Measurements from ENCODE around the gene IKZF5.

DNA sequence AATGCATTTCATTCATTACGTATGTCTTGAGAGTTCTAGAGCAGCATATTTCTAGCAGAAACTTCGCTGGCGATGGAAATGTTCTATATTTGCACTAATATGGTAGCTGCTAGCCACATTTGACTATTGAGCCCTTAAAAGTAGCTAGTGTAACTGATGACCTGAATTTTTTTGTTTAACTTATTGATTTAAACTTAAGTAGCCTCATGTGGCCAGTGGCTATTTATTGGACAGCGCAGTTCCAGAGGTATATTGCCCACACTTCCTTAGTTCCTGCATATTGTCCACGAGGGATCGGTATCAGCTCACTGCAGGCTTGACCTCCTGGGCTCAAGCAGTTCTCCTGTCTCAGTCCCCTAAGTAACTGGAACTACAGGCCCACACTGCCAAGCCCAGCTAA is 24.7 kb downstream of the IKZF5 start:
- no peak for TF ChIP-seq POLR2A (IDR thresholded peaks at IDR 0.05; ENCODE audit: low read depth, low read length)
- no peak for TF ChIP-seq TAF1 (IDR thresholded peaks at IDR 0.05; ENCODE audit: low read depth, low read length)

Data from GM12891 (cell line).